Lung (tissue), 12 donors: ENCODE data around the gene RFX4. TPM values are rescaled to one million over a fixed set of nuclear protein-coding genes. Genes with fewer than 3 reads are reported as not detected.

ENCODE experiments used
- ATAC-seq: fragments of 200-7000 bp; cut with Tn5 transposase; one replicate; pipeline ENCODE4 v1.9.1; 2020; ENCODE audit warnings: moderate number of reproducible peaks; ENCODE audit not compliant: insufficient read depth, low FRiP score
- DNase-seq, 3 donors: peaks; one replicate each; pipeline ENCODE4 v3.0.0-alpha.2; 2013 to 2017
- H3K27ac ChIP-seq, 2 donors: one replicate each; pipeline ENCODE4 v1.5.1; 2013; ENCODE audit warnings: mild to moderate bottlenecking in 2 of 2, moderate library complexity in 2 of 2, control low read depth in 1 of 2, inconsistent platforms in 1 of 2, low read depth in 1 of 2, low read length in 1 of 2
- H3K27me3 ChIP-seq, 3 donors: one replicate each; pipeline ENCODE4 v1.5.1; 2013; ENCODE audit warnings: low read length in 2 of 3; ENCODE audit not compliant: control insufficient read depth in 3 of 3, insufficient read depth in 3 of 3
- H3K36me3 ChIP-seq, 4 donors: one replicate each; pipeline ENCODE4 v1.5.1; 2013; ENCODE audit warnings: low read length in 4 of 4, mild to moderate bottlenecking in 1 of 4, moderate library complexity in 1 of 4; ENCODE audit not compliant: control insufficient read depth in 4 of 4, insufficient read depth in 4 of 4
- H3K4me1 ChIP-seq, 5 donors: one replicate each; pipeline ENCODE4 v1.5.1; 2013; ENCODE audit warnings: low read length in 5 of 5, mild to moderate bottlenecking in 2 of 5, moderate library complexity in 1 of 5; ENCODE audit not compliant: control insufficient read depth in 5 of 5, insufficient read depth in 5 of 5
- H3K4me3 ChIP-seq: one replicate; pipeline ENCODE4 v1.5.1; 2013; ENCODE audit warnings: mild to moderate bottlenecking, control low read depth, moderate library complexity
- H3K9ac ChIP-seq, 2 donors: one replicate each; pipeline ENCODE4 v1.5.1; 2013; ENCODE audit warnings: low read length in 2 of 2, control low read depth in 1 of 2; ENCODE audit not compliant: insufficient read depth in 1 of 2
- H3K9me3 ChIP-seq, 4 donors: one replicate each; pipeline ENCODE4 v1.5.1; 2013; ENCODE audit warnings: low read length in 3 of 4, mild to moderate bottlenecking in 1 of 4, moderate library complexity in 1 of 4; ENCODE audit not compliant: control insufficient read depth in 4 of 4, insufficient read depth in 3 of 4
- CTCF ChIP-seq: IDR thresholded peaks from 2 replicates; pipeline ENCODE4 v1.5.1; 2012; ENCODE audit warnings: mild to moderate bottlenecking; ENCODE audit errors: control extremely low read depth, extremely low read depth
- WGBS, 2 donors: extraction: QIAGEN DNeasy Blood & Tissue Kit; methylation state at CpG; one replicate each; pipeline ENCODE4 v1.1.7; 2013; 5-methylcytosine and 5-hydroxymethylcytosine counted together
- polyA plus RNA-seq, 2 donors: library from polyadenylated mRNA; stranded (reverse); fragments of 200-250 nt; gene quantifications; one replicate each; pipeline ENCODE4 v1.2.1, GENCODE V29; 2013
- total RNA-seq, 2 donors: library from RNA; depleted of rRNA in 1 of 2; stranded (reverse); fragments of >200 nt in 1 of 2; gene quantifications; one replicate each; pipeline ENCODE4 v1.2.1, GENCODE V29; 2014 to 2021
- donor health status: control.
- donor health status: control.
- donor health status: Bipolar disorder and iron deficiency.
- donor health status: healthy.
- donor health status: DM: yes; HTN: yes; CAD: no.

Gene RFX4
- total and polyA plus RNA-seq, 4 donors: not detected

DNA sequence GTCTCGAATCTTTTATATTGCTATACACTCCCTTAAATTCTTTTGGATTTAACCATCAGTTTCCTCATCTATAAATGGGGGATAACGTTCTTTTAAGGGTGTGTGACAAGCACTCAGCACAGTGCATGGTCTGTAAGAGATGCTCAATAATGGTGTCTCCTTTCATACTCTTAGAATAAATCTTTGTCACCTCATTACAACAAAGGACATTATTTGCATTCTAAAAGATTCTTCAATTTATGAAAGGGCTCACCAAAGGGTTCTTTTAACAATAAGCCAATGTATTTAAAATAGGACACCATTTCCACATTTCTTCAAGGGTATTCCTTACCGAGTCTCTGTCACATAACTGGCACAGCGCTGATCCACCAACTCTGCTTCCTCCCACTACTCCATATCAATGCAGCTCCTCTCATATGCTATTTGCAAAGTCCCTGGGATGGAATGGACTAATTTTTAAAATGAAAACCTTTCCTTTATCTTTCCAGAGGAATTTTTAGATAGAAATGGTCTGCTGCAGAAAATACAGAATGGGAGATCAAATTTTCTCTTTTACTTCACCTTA, 162.5 kb downstream of the RFX4 start:
- no peak for TF ChIP-seq CTCF
- Histone ChIP-seq H3K27me3 (peaks cover 0 to 5% (median 0%) of the 10 kb centered on the region in 3 donors), H3K9me3 (no peaks in the 10 kb centered on the region), H3K27ac (no peak overlapping the region), H3K4me1 (peaks cover 0 to 6% (median 5%) of the 10 kb centered on the region in 5 donors), H3K4me3 (no peak overlapping the region), H3K36me3 (no peaks in the 10 kb centered on the region), H3K9ac (no peak overlapping the region)
- DNase-seq: no peak
- 85 to 90% methylated on average over 4 of the region's 4 CpGs for WGBS, 2 donors
- ATAC-seq: no peak

GRCh38 chr12:106747973-106748436, 165.2 kb downstream of the RFX4 start:
- 89 to 90% methylated on average over 3 of the region's 3 CpGs for WGBS, 2 donors
- H3K27me3 ChIP-seq: peaks cover 0 to 5% (median 0%) of the 10 kb centered on the region in 3 donors
- no peaks in the 10 kb centered on the region for H3K9me3 ChIP-seq
- H3K36me3 ChIP-seq: no peaks in the 10 kb centered on the region
- no peak overlapping the region for H3K9ac ChIP-seq
- ATAC-seq (no peak), DNase-seq (no peak)
- no peaks in the 10 kb centered on the region for H3K4me1 ChIP-seq
- no peak for TF ChIP-seq CTCF
- H3K27ac ChIP-seq: no peak overlapping the region
- no peak overlapping the region for H3K4me3 ChIP-seq

DNA sequence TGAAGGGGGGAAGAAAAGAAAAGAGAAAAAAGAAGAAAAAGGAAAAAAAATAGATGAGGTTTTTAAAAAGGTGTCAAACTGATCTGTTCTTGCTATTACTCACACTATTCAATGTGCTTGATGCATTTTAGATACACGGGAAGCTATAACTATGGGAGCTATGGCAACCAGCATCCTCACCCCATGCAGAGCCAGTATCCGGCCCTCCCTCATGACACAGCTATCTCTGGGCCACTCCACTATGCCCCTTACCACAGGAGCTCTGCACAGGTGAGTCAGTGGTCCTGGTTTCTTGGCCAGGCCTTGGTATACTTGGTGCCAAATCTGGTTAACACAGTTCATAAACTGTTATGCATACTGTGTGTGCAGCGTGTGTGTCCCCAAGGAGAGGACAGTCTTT, 167.7 kb downstream of the RFX4 start:
- H3K9me3 ChIP-seq: no peaks in the 10 kb centered on the region
- no peak for TF ChIP-seq CTCF
- ATAC-seq (no peak), DNase-seq (no peak)
- no peaks in the 10 kb centered on the region for H3K4me1 ChIP-seq
- whole genome bisulfite sequencing, 2 donors: 87 to 95% methylated on average over 3 of the region's 3 CpGs
- no peaks in the 10 kb centered on the region for H3K36me3 ChIP-seq
- H3K27ac ChIP-seq: no peak overlapping the region
- H3K27me3 ChIP-seq: no peaks in the 10 kb centered on the region
- no peak overlapping the region for H3K9ac ChIP-seq
- H3K4me3 ChIP-seq: no peak overlapping the region

- Histone ChIP-seq H3K4me3 (no peak overlapping the region), H3K27ac (no peak overlapping the region), H3K36me3 (no peaks in the 10 kb centered on the region), H3K4me1 (peaks cover 0 to 3% (median 0%) of the 10 kb centered on the region in 5 donors), H3K27me3 (no peaks in the 10 kb centered on the region), H3K9ac (no peak overlapping the region), H3K9me3 (no peaks in the 10 kb centered on the region)
- TF ChIP-seq CTCF: no peak
- no peak for DNase-seq
- WGBS, 2 donors: 82 to 84% methylated on average over 7 of the region's 7 CpGs
- ATAC-seq: no peak
These were observed 170.7 kb downstream of the RFX4 start for GRCh38 chr12:106753526-106753925.
